Measurements from ENCODE around the gene PTPN12. TPM values are rescaled to one million over a fixed set of nuclear protein-coding genes. Genes with fewer than 3 reads are reported as not detected.

Gene PTPN12
- total RNA-seq, result 38.5 and 45.1 TPM in 2 replicates

GRCh38 chr7:77537136-77537777 is at the start of gene PTPN12:
Gene PTPN12, plus strand, starts transcription at chr7:77537295. Its CDS starts 252 bp downstream, at chr7:77537547.

Other genes with a start within 250 kb of the PTPN12 start
- gene GSAP, start 120.9 kb upstream of the PTPN12 start, total RNA-seq, result 2.9 and 11.0 TPM in 2 replicates
- 11.3 and 14.8 TPM in 2 replicates for gene RSBN1L, start 159.2 kb downstream of the PTPN12 start, total RNA-seq

Data from regular cardiac myocyte (primary cell).